Measurements from ENCODE around the gene PIAS1.
A peak's percentile ranks its signal among the peaks of the same experiment; 100 is the strongest.

- TF ChIP-seq CTCF (IDR thresholded peaks at IDR 0.05) (no peak), POLR2AphosphoS5 (IDR thresholded peaks at IDR 0.05) (peak in 1 of 2 donors; percentile 25), POLR2A (IDR thresholded peaks at IDR 0.05; ENCODE audit: low read depth) (no peak)
Observed at GRCh38 chr15:68055224-68055705, 1.1 kb downstream of the PIAS1 start.
